NCI-H1436 treated with DMSO at 0.1 percent for 48 hours (cell line): Measurements from ENCODE around the gene GEMIN5.

Experiments
- DNase-seq: peaks from one replicate; lab custom pipeline; 2025; lab: John Stamatoyannopoulos, UW

GEMIN5 gene

GRCh38 chr5:154849264-154849785 lies 88.7 kb downstream of the GEMIN5 start:
- no peak for DNase-seq

GRCh38 chr5:154844809-154845208 lies 93.2 kb downstream of the GEMIN5 start:
- no peak for DNase-seq

- DNase-seq: no peak
Observed at GRCh38 chr5:154842689-154843530, 95.1 kb downstream of the GEMIN5 start.

- DNase-seq: no peak
Observed at GRCh38 chr5:154841273-154841661, 96.7 kb downstream of the GEMIN5 start.

- no peak for DNase-seq
Observed at GRCh38 chr5:154840435-154841272, 97.4 kb downstream of the GEMIN5 start.
